Fibroblast of lung (primary cell): ENCODE results near the gene SNTN. TPM values are rescaled to one million over a fixed set of nuclear protein-coding genes. Genes with fewer than 3 reads are reported as not detected.

Source experiments
- DNase-seq, 2 donors: peaks; one replicate each; pipeline versions ENCODE4 v3.0.0 to v3.0.0-alpha.2; 2010; ENCODE audit warnings: low read depth in 2 of 2
- H2AFZ ChIP-seq: 2 replicates; pipeline ENCODE4 v1.5.1; 2012; ENCODE audit warnings: low read length, control low read depth, inconsistent platforms
- H3K27ac ChIP-seq: 2 replicates; pipeline ENCODE4 v1.5.1; 2011; ENCODE audit warnings: low read length, control low read depth; ENCODE audit not compliant: insufficient read depth
- H3K27me3 ChIP-seq: 2 replicates; pipeline ENCODE4 v1.5.1; 2011; ENCODE audit warnings: mild to moderate bottlenecking, low read length; ENCODE audit not compliant: control insufficient read depth, insufficient read depth
- H3K36me3 ChIP-seq: 2 replicates; pipeline ENCODE4 v1.5.1; 2011; ENCODE audit warnings: low read length; ENCODE audit not compliant: control insufficient read depth, insufficient read depth
- H3K4me1 ChIP-seq: 2 replicates; pipeline ENCODE4 v1.5.1; 2011; ENCODE audit warnings: low read length; ENCODE audit not compliant: control insufficient read depth, insufficient read depth; ENCODE audit errors: extremely low read depth
- H3K4me2 ChIP-seq: 2 replicates; pipeline ENCODE4 v1.5.1; 2011; ENCODE audit warnings: low read length, control low read depth; ENCODE audit not compliant: insufficient read depth; ENCODE audit errors: extremely low read depth
- H3K4me3 ChIP-seq, 4 experiments: fragments of 200-600 bp in 1 of 4; sonication (generic) in 1 of 4; replicated peaks in 1 of 4; 2 replicates each; pipeline ENCODE4 v1.5.1; 2011 to 2016; ENCODE audit warnings: low read length in 4 of 4, low read depth in 3 of 4, mild to moderate bottlenecking in 3 of 4, control low read depth in 2 of 4, inconsistent platforms in 1 of 4, mixed read lengths in 1 of 4; ENCODE audit not compliant: insufficient read depth in 1 of 4; ENCODE audit errors: control extremely low read depth in 1 of 4
- H3K79me2 ChIP-seq: 2 replicates; pipeline ENCODE4 v1.5.1; 2012; ENCODE audit warnings: mild to moderate bottlenecking, low read length, inconsistent platforms; ENCODE audit not compliant: control insufficient read depth, insufficient read depth
- H3K9ac ChIP-seq: 2 replicates; pipeline ENCODE4 v1.5.1; 2011; ENCODE audit warnings: mild to moderate bottlenecking, low read length, control low read depth; ENCODE audit not compliant: insufficient read depth
- H3K9me3 ChIP-seq: 2 replicates; pipeline ENCODE4 v1.5.1; 2012; ENCODE audit warnings: low read depth, low read length; ENCODE audit not compliant: control insufficient read depth, insufficient read depth
- H4K20me1 ChIP-seq: 2 replicates; pipeline ENCODE4 v1.5.1; 2011; ENCODE audit warnings: low read length; ENCODE audit not compliant: control insufficient read depth, insufficient read depth; ENCODE audit errors: extremely low read depth
- EZH2 ChIP-seq: IDR thresholded peaks from 2 replicates; pipeline ENCODE4 v1.5.1; 2012; ENCODE audit warnings: low read length, control low read depth, mild to moderate bottlenecking; ENCODE audit errors: missing control alignments
- polyA plus RNA-seq, 2 donors: library from polyadenylated mRNA; depleted of rRNA in 1 of 2; stranded (reverse) in 1 of 2; unstranded in 1 of 2; fragments of >200 nt; gene quantifications; 2 replicates each; pipeline ENCODE4 v1.2.1, GENCODE V29; 2011 to 2012; ENCODE audit warnings: missing spikeins in 1 of 2
- total RNA-seq: library from RNA; depleted of rRNA; stranded (reverse); fragments of >200 nt; gene quantifications from 2 replicates; pipeline ENCODE4 v1.2.1, GENCODE V29; 2014
- TF ChIP-seq, protein P1 (sequence below), 2 donors: IDR thresholded peaks in 1 of 2; conservative IDR thresholded peaks in 1 of 2; 1 replicate in 1 of 2; 2 replicates in 1 of 2; pipeline ENCODE4 v1.5.1; 2011 to 2012; ENCODE audit warnings: low read length in 2 of 2, control low read depth in 1 of 2, inconsistent platforms in 1 of 2, low read depth in 1 of 2, mild to moderate bottlenecking in 1 of 2

Gene SNTN
- total and polyA plus RNA-seq, 2 donors (not counting 1 experiment from before 2014, with no cell fraction given), result not detected

- TF ChIP-seq, protein P1, sequence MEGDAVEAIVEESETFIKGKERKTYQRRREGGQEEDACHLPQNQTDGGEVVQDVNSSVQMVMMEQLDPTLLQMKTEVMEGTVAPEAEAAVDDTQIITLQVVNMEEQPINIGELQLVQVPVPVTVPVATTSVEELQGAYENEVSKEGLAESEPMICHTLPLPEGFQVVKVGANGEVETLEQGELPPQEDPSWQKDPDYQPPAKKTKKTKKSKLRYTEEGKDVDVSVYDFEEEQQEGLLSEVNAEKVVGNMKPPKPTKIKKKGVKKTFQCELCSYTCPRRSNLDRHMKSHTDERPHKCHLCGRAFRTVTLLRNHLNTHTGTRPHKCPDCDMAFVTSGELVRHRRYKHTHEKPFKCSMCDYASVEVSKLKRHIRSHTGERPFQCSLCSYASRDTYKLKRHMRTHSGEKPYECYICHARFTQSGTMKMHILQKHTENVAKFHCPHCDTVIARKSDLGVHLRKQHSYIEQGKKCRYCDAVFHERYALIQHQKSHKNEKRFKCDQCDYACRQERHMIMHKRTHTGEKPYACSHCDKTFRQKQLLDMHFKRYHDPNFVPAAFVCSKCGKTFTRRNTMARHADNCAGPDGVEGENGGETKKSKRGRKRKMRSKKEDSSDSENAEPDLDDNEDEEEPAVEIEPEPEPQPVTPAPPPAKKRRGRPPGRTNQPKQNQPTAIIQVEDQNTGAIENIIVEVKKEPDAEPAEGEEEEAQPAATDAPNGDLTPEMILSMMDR (conservative IDR thresholded peaks at IDR 0.05 in 1 of 2, IDR thresholded peaks at IDR 0.05 in 1 of 2; ENCODE audit: low read depth in 1 of 2, low read length in 2 of 2), result peak; percentile 8 to 28
- TF ChIP-seq EZH2, result no peak
- DNase-seq, result peak in 1 of 2 donors; percentile 2
- H3K9me3 ChIP-seq, result no peaks in the 10 kb centered on the region
Observed at GRCh38 chr3:63661242-63661641, 8.8 kb downstream of the SNTN start.

DNA sequence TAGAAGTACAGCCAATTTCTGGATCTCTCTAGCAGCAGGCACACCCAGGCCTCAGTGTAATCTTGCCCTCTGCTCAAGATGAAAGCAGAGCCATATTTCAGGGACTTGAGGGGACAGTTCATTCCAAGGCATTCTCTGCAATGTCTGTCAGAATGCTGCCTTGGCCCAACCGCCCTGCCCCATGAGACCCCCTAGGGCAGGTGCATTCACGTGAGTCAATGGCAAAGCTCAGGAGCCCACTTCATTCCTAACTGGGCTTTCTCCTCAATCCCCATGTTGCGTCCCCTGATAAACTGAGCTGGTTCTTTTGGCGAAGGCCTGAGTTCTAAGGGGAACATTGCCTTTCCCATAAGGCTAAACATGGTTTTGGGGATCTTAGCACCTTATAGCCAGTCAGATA, 9.5 kb downstream of the SNTN start:
- Histone ChIP-seq H3K4me3 (no peak overlapping the region), H2AFZ (no peak overlapping the region), H3K4me1 (no peaks in the 10 kb centered on the region), H3K27me3 (no peaks in the 10 kb centered on the region), H4K20me1 (no peaks in the 10 kb centered on the region), H3K9ac (no peak overlapping the region), H3K9me3 (no peaks in the 10 kb centered on the region), H3K36me3 (no peaks in the 10 kb centered on the region), H3K4me2 (no peak overlapping the region), H3K27ac (no peak overlapping the region), H3K79me2 (no peaks in the 10 kb centered on the region)
- TF ChIP-seq, protein P1 (conservative IDR thresholded peaks at IDR 0.05 in 1 of 2, IDR thresholded peaks at IDR 0.05 in 1 of 2; ENCODE audit: low read depth in 1 of 2, low read length in 2 of 2), result no peak
- TF ChIP-seq EZH2, result no peak
- DNase-seq, result no peak

More at GRCh38 chr3:63661242-63661641, 8.8 kb downstream of the SNTN start:
- Histone ChIP-seq H3K4me1 (peaks cover 2% of the 10 kb centered on the region), H3K4me3 (no peak overlapping the region), H3K4me2 (no peak overlapping the region), H4K20me1 (no peaks in the 10 kb centered on the region), H3K36me3 (no peaks in the 10 kb centered on the region), H3K79me2 (no peaks in the 10 kb centered on the region), H2AFZ (no peak overlapping the region), H3K9ac (no peak overlapping the region), H3K27me3 (no peaks in the 10 kb centered on the region), H3K27ac (no peak overlapping the region)

DNA sequence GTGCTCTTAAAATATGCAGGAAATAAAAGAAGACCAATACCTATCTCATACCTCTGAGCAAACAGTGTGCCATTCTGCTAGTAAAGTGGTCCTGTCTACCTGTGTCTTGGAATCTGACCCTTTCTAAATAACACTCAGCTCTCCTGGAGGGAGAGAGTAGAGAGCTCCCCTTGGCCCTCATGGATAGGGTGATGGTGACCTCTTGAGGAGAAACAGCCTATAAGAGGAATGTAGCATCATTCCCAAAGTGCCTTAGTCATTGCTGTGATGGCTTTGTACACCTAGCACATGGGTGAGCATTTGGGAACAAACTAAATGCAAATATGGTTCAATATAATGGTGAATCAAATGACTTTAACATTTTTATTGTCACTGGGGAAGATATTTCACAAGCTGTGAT, 10.0 kb downstream of the SNTN start:
- Histone ChIP-seq H4K20me1 (no peaks in the 10 kb centered on the region), H3K4me3 (no peak overlapping the region), H3K4me2 (no peak overlapping the region), H3K27ac (no peak overlapping the region), H3K79me2 (no peaks in the 10 kb centered on the region), H3K9me3 (no peaks in the 10 kb centered on the region), H2AFZ (no peak overlapping the region), H3K9ac (no peak overlapping the region), H3K36me3 (no peaks in the 10 kb centered on the region), H3K4me1 (no peaks in the 10 kb centered on the region), H3K27me3 (no peaks in the 10 kb centered on the region)
- peak in 1 of 2 donors; percentile 13 for DNase-seq
- TF ChIP-seq, protein P1 (conservative IDR thresholded peaks at IDR 0.05 in 1 of 2, IDR thresholded peaks at IDR 0.05 in 1 of 2; ENCODE audit: low read depth in 1 of 2, low read length in 2 of 2), result no peak
- no peak for TF ChIP-seq EZH2
